Left renal pelvis (tissue), 4 donors: Measurements from ENCODE around the gene RNASE4. TPM values are rescaled to one million over a fixed set of nuclear protein-coding genes. Genes with fewer than 3 reads are reported as not detected.
"Not testable (repeated sequence)": the region's sequence is repeated elsewhere in the genome, so short reads cannot be mapped to it uniquely, and the experiment has no call there.

ENCODE experiments used
- DNase-seq, 4 donors: peaks; one replicate each; pipeline ENCODE4 v3.0.0-alpha.2; 2013; ENCODE audit warnings: low read depth in 4 of 4, low spot score in 3 of 4
- polyA plus RNA-seq, 4 donors: library from polyadenylated mRNA; unstranded; fragments of 120-200 nt; gene quantifications; one replicate each; pipeline ENCODE4 v1.2.1, GENCODE V29; 2013; ENCODE audit not compliant: insufficient read length in 4 of 4

Gene RNASE4
- polyA plus RNA-seq, 4 donors: 2.2 to 17.5 (median 3.6) TPM

- no peak for DNase-seq
Measured at GRCh38 chr14:20733684-20734429, 49.5 kb downstream of the RNASE4 start.

DNA sequence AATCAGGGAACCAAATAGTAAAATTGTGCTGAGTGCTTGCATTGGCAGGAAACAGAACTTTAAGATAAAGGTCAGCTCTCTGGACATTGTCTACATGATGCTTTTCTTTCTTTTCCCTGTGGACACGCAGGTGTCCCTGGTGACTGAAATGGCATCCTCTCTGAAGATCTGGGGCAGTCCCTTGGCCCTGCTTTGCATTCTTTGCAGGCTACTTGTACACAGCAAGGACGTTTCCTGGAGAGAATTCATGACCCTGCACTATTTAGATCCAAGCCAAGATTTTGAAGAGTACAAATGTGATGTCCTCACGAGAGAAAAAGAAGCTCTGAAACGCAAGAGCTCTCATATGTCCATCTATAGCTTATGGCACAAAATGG, 50.1 kb downstream of the RNASE4 start:
- no peak for DNase-seq

- DNase-seq: not testable (repeated sequence)
Measured at GRCh38 chr14:20738292-20738691, 53.9 kb downstream of the RNASE4 start.

GRCh38 chr14:20742132-20742531, 57.8 kb downstream of the RNASE4 start:
- no peak for DNase-seq

- no peak for DNase-seq
Measured at GRCh38 chr14:20743556-20743955, 59.2 kb downstream of the RNASE4 start.

- DNase-seq: no peak
Measured at GRCh38 chr14:20745571-20746358, 61.4 kb downstream of the RNASE4 start, which contains the start of gene EDDM3A. Gene EDDM3A (plus strand): TSS chr14:20745887. CDS start chr14:20747581, 1,694 bp downstream.

DNA sequence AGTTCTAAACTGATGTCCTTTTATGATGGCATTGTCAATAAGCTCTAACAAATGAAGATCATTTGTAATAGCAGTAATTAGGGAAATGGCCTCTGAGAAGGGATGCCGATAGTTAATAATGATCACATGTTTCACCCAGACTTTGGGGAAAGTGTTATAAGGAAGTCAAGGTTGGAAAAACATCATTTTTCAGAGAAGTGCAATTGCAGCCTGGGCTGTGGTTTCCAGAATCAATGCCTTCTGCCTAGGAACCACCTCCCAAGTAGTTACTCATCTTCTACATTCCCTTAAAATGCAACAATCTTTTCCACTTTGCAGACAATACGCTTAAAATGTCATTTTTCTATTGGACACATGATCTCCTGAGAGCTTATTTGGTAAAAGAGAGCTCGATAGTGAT, 62.2 kb downstream of the RNASE4 start:
- DNase-seq: no peak

DNA sequence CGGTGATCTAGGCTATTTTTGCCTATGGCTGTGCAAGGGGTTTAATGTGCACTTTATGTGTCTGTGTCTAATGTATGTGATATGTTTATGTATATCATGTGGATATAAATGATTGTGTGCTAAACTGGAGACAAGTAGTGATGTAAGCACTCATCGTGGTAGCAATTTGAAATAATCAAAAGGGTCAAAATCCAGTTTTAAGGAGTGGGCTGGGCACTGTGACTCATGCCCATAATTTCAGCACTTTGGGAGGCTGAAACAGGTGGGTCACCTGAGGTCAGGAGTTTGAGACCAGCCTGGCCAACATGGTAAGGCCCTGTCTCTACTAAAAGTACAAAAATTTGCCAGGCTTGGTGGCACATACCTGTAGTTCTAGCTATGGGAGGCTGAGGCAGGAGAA, 64.1 kb downstream of the RNASE4 start:
- no peak for DNase-seq

DNA sequence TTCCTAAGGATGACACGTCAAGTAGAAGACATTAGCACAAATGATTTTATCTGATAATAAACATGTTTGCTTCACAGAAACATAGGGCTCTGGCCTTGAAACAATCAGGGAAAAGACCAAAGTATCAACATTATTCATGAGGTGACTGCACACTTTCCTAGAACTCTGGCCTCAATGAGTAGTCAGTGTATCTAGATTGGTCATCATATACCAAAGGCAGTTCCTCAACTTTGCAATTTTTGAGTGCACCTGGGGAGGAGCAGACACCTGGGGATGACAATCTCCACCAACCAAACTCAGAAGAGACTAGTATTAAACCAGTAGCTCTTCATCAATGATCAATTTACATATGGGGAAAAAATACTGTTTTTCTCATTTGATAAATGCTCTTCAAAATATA, 65.8 kb downstream of the RNASE4 start:
- no peak for DNase-seq

Other genes with a start within 250 kb of the RNASE4 start
- gene KLHL33, start 248.4 kb upstream of the RNASE4 start, polyA plus RNA-seq: under 1 TPM; 0.29 to 0.90 (median 0.57) TPM
- 10 to 100 TPM; 39.6 to 80.8 (median 52.7) TPM for gene OSGEP, start 229.7 kb upstream of the RNASE4 start, polyA plus RNA-seq
- 100 to 1,000 TPM; 238 to 343 (median 315) TPM for gene APEX1, start 229.3 kb upstream of the RNASE4 start, polyA plus RNA-seq
- gene PIP4P1, start 223.1 kb upstream of the RNASE4 start, polyA plus RNA-seq: 10 to 100 TPM; 32.9 to 37.8 (median 34.8) TPM
- 10 to 100 TPM; 15.3 to 96.7 (median 57.6) TPM for gene PNP, start 215.2 kb upstream of the RNASE4 start, polyA plus RNA-seq
- under 1 TPM in 1 of 4 donors, not detected in 3; 0.29 TPM for gene RNASE10, start 179.0 kb upstream of the RNASE4 start, polyA plus RNA-seq
- not detected for gene RNASE9, start 123.5 kb upstream of the RNASE4 start, polyA plus RNA-seq
- not detected for gene RNASE11, start 96.6 kb upstream of the RNASE4 start, polyA plus RNA-seq
- gene RNASE12, start 93.2 kb upstream of the RNASE4 start, polyA plus RNA-seq: not detected
- not detected for gene OR6S1, start 42.9 kb upstream of the RNASE4 start, polyA plus RNA-seq
- gene ANG, start 4.2 kb downstream of the RNASE4 start, polyA plus RNA-seq: 1 to 10 TPM; 3.7 to 9.1 (median 4.2) TPM
- under 1 TPM in 1 of 4 donors, not detected in 3; 0.21 TPM for gene EDDM3A, start 61.3 kb downstream of the RNASE4 start, polyA plus RNA-seq
- gene EDDM3B, start 83.8 kb downstream of the RNASE4 start, polyA plus RNA-seq: under 1 TPM in 1 of 4 donors, not detected in 3; 0.17 TPM
- 1 to 10 TPM; 5.5 to 9.3 (median 8.2) TPM for gene RNASE6, start 96.7 kb downstream of the RNASE4 start, polyA plus RNA-seq
- 100 to 1,000 TPM; 154 to 359 (median 175) TPM for gene RNASE1, start 118.3 kb downstream of the RNASE4 start, polyA plus RNA-seq
- under 1 TPM; 0.34 to 0.85 (median 0.60) TPM for gene RNASE3, start 206.8 kb downstream of the RNASE4 start, polyA plus RNA-seq